HG02885 (cell line): Measurements from ENCODE around the gene MGAM2.

Source experiments
- ATAC-seq: cut with Tn5 transposase; IDR thresholded peaks from one replicate; pipeline ENCODE4 v1.9.1; 2021; ENCODE audit warnings: mild to moderate bottlenecking; ENCODE audit not compliant: unreplicated experiment, poor library complexity

The MGAM2 gene

GRCh38 chr7:142250705-142251104 is 139.2 kb downstream of the MGAM2 start:
- ATAC-seq: no peak

- ATAC-seq: no peak
These were observed 146.4 kb downstream of the MGAM2 start, which contains the start of gene PRSS58 for GRCh38 chr7:142257958-142258357. TSS of gene PRSS58 (minus strand) at chr7:142258058. CDS start at chr7:142257707, 351 bp downstream.

GRCh38 chr7:142263598-142264380 is 152.3 kb downstream of the MGAM2 start:
- no peak for ATAC-seq
